IMR-90 (cell line): ENCODE measurements around the gene MYOM1.

Experiments
- CTCF ChIP-seq: conservative IDR thresholded peaks from 2 replicates; pipeline ENCODE4 v1.5.1; 2012; ENCODE audit warnings: mild to moderate bottlenecking, low read depth, low read length, improper control_type of control experiment
- FOS ChIP-seq: fragments of 150-350 bp; IDR thresholded peaks from 2 replicates; pipeline ENCODE4 v1.6.1; 2016; ENCODE audit warnings: low read depth, low read length
- MXI1 ChIP-seq: IDR thresholded peaks from 2 replicates; pipeline ENCODE4 v1.6.1; 2012; ENCODE audit warnings: low read depth, mild to moderate bottlenecking, low read length, moderate library complexity, borderline replicate concordance
- POLR2A ChIP-seq: IDR thresholded peaks from 2 replicates; pipeline ENCODE4 v1.6.1; 2012; ENCODE audit warnings: mild to moderate bottlenecking, low read depth, low read length
- RAD21 ChIP-seq: IDR thresholded peaks from 2 replicates; pipeline ENCODE4 v1.6.1; 2012; ENCODE audit warnings: low read length, improper control_type of control experiment
- SMC3 ChIP-seq: fragments of 150-350 bp; IDR thresholded peaks from 2 replicates; pipeline ENCODE4 v1.6.1; 2016; ENCODE audit warnings: low read depth, mild to moderate bottlenecking, antibody characterized with exemption, low read length, moderate library complexity

GRCh38 chr18:3124822-3125221 lies 94.9 kb downstream of the MYOM1 start:
- no peak for TF ChIP-seq RAD21
- TF ChIP-seq POLR2A, result no peak
- no peak for TF ChIP-seq CTCF
- TF ChIP-seq FOS, result no peak
- TF ChIP-seq MXI1, result no peak
- TF ChIP-seq SMC3, result no peak
